HG02885 (cell line): Measurements from ENCODE around the gene NPDC1.

Experiments
- ATAC-seq: cut with Tn5 transposase; IDR thresholded peaks from one replicate; pipeline ENCODE4 v1.9.1; 2021; ENCODE audit warnings: mild to moderate bottlenecking; ENCODE audit not compliant: unreplicated experiment, poor library complexity

The NPDC1 gene

GRCh38 chr9:137046088-137046787, at the start of gene NPDC1:
TSS of gene NPDC1 (minus strand) at chr9:137046177. CDS start at chr9:137045989, 188 bp downstream.
- no peak for ATAC-seq

- no peak for ATAC-seq
These were observed 43.4 kb upstream of the NPDC1 start for GRCh38 chr9:137089232-137089947.

GRCh38 chr9:137088121-137088520, 42.1 kb upstream of the NPDC1 start:
- ATAC-seq, result no peak

- ATAC-seq, result no peak
These were observed 41.5 kb upstream of the NPDC1 start for GRCh38 chr9:137087409-137087925.

- peak; percentile 81 for ATAC-seq
These were observed 40.8 kb upstream of the NPDC1 start, which contains the start of gene MAN1B1 for GRCh38 chr9:137086531-137087408. TSS of gene MAN1B1 (plus strand) at chr9:137086985. CDS start at chr9:137087000, 15 bp downstream.

- peak; percentile 11 for ATAC-seq
These were observed 40.0 kb upstream of the NPDC1 start for GRCh38 chr9:137085920-137086530.

- ATAC-seq, result no peak
These were observed 38.5 kb upstream of the NPDC1 start for GRCh38 chr9:137084526-137084925.

- no peak for ATAC-seq
These were observed 37.5 kb upstream of the NPDC1 start for GRCh38 chr9:137083394-137084004.

GRCh38 chr9:137082925-137083290, 36.9 kb upstream of the NPDC1 start:
- ATAC-seq, result no peak

- no peak for ATAC-seq
These were observed 36.4 kb upstream of the NPDC1 start for GRCh38 chr9:137082222-137082924.

GRCh38 chr9:137080260-137081122, 34.5 kb upstream of the NPDC1 start:
- no peak for ATAC-seq

GRCh38 chr9:137079401-137079787, 33.4 kb upstream of the NPDC1 start:
- ATAC-seq, result no peak

- ATAC-seq, result no peak
These were observed 32.9 kb upstream of the NPDC1 start for GRCh38 chr9:137078701-137079400.

- ATAC-seq, result peak; percentile 20
These were observed 32.0 kb upstream of the NPDC1 start for GRCh38 chr9:137077758-137078693.

- peak; percentile 65 for ATAC-seq
These were observed 31.2 kb upstream of the NPDC1 start, which contains the start of gene UAP1L1 for GRCh38 chr9:137077010-137077747. TSS of gene UAP1L1 (plus strand) at chr9:137077517. CDS start at chr9:137077533, 16 bp downstream.

- peak; percentile 1 for ATAC-seq
These were observed 30.6 kb upstream of the NPDC1 start for GRCh38 chr9:137076636-137077009.
